Activated naive CD8-positive, alpha-beta T cell treated with anti-CD3 and anti-CD28 coated beads, Interleukin-2, amount 50 U/mL, for 16 hours (primary cell): ENCODE data around the gene HOXD9.

ENCODE experiments used
- DNase-seq: peaks from one replicate; pipeline ENCODE4 v3.0.0-alpha.2; 2020; ENCODE audit warnings: low read depth, low spot score

The HOXD9 gene

GRCh38 chr2:176122683-176123410 lies at the start of gene HOXD9:
TSS of gene HOXD9 (plus strand) at chr2:176122719. CDS start at chr2:176122769, 50 bp downstream.
- no peak for DNase-seq

GRCh38 chr2:176072951-176073904 lies 49.3 kb upstream of the HOXD9 start:
- DNase-seq: no peak

- DNase-seq: no peak
Measured at GRCh38 chr2:176074919-176075425, 47.5 kb upstream of the HOXD9 start.

- no peak for DNase-seq
Measured at GRCh38 chr2:176075481-176075880, 47.0 kb upstream of the HOXD9 start.

GRCh38 chr2:176076063-176076462 lies 46.5 kb upstream of the HOXD9 start:
- DNase-seq: no peak

- no peak for DNase-seq
Measured at GRCh38 chr2:176076796-176077195, 45.7 kb upstream of the HOXD9 start.

DNA sequence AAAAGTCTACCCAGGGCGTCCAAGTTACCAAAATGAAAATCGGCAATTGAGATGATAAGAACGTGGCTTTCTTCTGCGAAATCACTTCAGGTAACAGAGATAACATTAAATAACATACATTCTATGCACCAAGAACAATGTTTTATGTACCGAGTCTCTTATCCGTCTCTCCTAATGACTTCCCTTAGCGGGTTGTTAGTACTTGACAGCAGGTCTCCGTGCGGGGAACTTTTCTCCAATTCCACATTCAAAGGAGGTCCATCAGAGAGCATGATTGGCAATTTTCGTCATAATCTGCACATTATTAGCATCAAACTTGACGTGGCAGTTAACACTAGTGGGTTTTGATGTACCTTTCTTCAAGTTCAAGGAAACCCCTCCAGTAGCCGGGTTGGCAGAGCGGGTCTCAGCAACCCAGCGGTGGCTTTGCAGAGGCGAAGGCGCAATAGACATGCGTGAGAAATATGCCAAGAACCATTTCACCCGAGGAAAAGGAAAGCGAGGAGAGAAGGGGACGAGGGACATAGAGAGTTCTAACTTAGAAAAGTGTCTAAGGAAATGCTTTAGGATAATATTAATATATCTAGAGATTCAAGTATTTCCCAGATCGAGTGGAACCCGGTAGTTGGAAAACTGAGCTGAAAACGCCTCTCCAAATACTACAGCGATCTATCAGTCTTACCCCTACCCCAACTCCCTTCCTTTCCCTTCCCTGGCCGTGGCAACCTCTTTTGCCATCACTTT lies 43.8 kb upstream of the HOXD9 start:
- DNase-seq: no peak

DNA sequence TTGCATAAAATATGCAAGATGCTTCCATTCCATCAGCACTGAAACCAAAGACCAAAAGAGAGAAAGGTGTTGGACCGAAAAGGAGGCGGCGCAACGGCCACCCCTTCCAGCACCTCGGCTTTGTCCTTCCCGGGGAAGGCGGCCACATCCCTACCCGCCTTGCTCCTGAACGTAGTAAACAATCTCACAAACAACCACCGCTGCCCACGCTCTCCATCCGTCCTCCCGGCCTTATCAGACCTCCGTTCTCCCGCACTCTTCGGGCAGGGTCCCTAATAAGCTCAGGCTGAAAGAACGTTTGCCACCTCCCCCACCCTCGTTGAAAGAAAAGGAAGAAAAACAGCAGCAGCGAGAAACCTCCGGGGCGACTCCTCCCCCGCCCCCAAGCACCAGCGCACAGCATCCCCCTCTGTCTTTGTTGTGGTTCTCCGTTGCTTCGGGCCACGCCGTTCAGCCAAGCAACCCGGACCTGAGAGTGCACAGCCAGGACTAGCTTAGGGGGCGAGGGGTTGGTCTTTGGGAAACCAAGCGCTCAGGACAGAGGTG lies 43.2 kb upstream of the HOXD9 start:
- no peak for DNase-seq

- DNase-seq: no peak
Measured at GRCh38 chr2:176079831-176080539, 42.5 kb upstream of the HOXD9 start.

GRCh38 chr2:176080540-176081375 lies 41.8 kb upstream of the HOXD9 start:
- DNase-seq: no peak

- no peak for DNase-seq
Measured at GRCh38 chr2:176081376-176081836, 41.1 kb upstream of the HOXD9 start.

DNA sequence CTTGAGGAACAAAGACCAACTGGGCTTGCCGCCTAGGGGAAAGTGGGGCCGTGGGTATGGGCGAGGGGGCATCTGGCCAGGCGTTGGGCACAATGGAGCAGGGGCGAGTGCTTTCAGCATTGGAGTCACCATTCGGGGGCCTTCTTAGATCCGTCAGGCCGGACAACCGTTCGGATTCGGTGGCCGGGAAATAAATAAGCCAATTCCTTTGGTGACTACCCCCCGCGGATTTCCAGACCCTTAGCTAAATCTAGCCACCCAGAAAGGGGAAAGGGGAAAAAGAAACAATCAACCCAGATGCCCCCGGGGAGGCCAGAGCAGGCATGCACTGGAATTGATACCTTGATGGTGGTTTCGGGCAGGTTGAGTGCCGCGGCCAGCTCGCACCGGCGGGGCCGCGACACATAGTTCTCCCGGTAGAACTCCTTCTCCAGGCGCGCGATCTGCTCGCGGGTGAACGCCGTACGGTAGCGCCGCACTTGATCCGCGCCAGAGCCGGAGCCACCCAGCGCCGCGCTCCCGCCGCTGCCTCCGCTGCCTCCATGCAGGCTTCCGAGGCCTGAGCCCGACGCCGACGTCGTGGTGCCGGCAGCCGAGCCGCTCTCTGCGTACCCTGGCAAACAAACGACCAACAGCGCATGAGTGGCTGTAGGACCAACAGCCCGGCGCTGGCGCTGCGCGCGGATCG lies 40.5 kb upstream of the HOXD9 start:
- no peak for DNase-seq

DNA sequence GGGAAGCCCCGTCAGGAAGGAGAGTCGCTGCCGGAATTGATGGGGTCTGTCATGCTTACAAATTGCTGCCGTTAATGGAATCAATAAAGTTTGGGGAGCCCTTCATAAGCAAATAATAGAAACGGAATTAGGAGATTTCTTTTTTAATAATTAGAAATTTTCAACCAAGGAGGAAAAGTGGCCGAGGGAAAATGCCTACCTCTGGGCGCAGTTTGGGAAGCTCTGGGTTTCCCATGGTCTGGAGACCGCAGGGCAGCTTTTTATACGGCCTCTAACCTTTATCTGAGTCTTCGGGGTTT lies 40.0 kb upstream of the HOXD9 start:
- no peak for DNase-seq

DNA sequence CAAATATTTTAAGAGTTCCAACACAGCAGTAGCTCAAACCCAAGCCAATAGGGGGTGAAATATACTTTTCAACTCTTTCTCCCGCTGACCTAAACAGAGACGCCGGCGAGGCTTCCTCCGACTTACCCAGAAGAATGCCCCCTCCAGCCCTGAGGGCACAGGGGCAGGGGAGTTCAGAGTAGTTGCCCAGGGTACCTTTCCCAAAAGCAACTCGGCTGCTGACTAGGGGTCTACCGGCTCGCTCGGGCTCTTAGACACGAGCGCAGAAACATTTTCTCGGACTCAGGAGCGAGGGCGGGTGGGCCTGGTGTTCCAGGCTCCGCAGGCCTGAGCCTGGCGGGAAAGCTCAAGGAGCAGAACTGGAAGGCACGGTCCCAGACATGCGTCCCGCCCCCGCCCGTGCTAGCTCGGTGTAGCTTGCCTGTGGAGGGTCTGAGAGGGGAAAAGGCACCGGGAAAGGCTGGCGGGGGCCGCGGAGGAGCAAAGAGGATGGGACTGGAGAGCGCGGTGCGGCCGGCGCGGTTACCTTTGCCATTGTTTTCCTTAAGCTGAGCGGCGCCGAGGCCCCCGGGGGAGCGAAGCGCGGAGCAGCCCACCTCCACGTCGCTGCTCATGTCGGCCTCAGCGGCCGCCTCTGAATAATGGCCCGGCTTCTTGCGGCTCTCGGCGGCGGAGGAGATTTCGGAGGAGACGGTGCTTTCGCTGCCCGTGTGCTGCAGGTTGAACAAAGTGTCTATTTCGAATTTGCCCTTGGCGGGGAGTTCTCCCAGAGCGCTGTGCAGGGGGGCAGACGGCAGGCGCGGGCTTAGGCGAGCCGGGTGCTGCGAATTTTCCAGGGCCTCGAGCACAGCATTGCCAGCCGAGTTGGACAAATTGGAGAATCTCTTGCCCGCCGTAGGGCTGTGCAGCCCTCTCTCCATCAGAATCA lies 39.4 kb upstream of the HOXD9 start:
- DNase-seq: no peak

DNA sequence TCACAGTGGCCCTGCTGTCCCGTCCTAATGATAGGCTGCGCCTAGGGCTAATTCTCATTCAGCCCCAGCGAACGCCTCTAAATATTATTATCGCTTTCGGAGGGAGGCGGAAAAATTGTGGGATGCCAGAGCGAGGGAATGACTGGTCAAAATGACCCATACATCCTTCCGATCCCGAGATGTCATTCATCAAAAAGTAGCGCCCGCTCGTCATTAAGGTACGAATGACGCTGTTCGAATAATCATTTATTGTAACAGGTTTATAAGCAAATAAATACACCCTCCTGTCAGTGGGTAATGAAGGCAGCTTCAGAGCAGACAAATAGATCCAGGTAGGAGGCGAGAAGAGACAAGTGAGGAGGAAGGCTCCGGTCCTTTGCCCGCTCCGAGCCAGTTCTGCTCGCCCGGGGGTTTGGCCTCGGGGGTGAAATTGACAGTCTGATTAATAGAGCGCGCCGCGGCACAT lies 38.7 kb upstream of the HOXD9 start, which contains the start of gene EVX2:
Gene EVX2, minus strand, starts transcription at position 167 of the 466 bp plus-strand sequence. CDS start 186 bp downstream, outside the sequence.
- DNase-seq: no peak

- DNase-seq: no peak
Measured at GRCh38 chr2:176084611-176085119, 37.9 kb upstream of the HOXD9 start.

GRCh38 chr2:176085120-176085788 lies 37.3 kb upstream of the HOXD9 start:
- DNase-seq: no peak
